GM03348 (cell line): Measurements from ENCODE around the gene OSBPL7.

Experiments
- DNase-seq: peaks from one replicate; pipeline ENCODE4 v3.0.0; 2012; ENCODE audit warnings: low spot score

The OSBPL7 gene

GRCh38 chr17:47763913-47764582 lies 57.5 kb downstream of the OSBPL7 start:
- no peak for DNase-seq

- DNase-seq: no peak
These were observed 58.9 kb downstream of the OSBPL7 start for GRCh38 chr17:47762728-47763127.

GRCh38 chr17:47760409-47761140 lies 61.0 kb downstream of the OSBPL7 start:
- no peak for DNase-seq

- no peak for DNase-seq
These were observed 64.2 kb downstream of the OSBPL7 start for GRCh38 chr17:47757386-47757785.
